Measurements from ENCODE around the gene RGMA.

Gene RGMA

GRCh38 chr15:93017526-93017925 lies 71.5 kb downstream of the RGMA start:
- no peak for DNase-seq (ENCODE audit: low read depth in 3 of 3)

- no peak for DNase-seq (ENCODE audit: low read depth in 3 of 3)
These were observed 76.2 kb downstream of the RGMA start for GRCh38 chr15:93012786-93013185.

- DNase-seq (ENCODE audit: low read depth in 3 of 3): no peak
These were observed 81.0 kb downstream of the RGMA start for GRCh38 chr15:93007994-93008393.

GRCh38 chr15:93005133-93005532 lies 83.9 kb downstream of the RGMA start:
- DNase-seq (ENCODE audit: low read depth in 3 of 3): no peak

- DNase-seq (ENCODE audit: low read depth in 3 of 3): no peak
These were observed 87.1 kb downstream of the RGMA start for GRCh38 chr15:93001881-93002280.

- DNase-seq (ENCODE audit: low read depth in 3 of 3): no peak
These were observed 87.9 kb downstream of the RGMA start for GRCh38 chr15:93001156-93001555.

GRCh38 chr15:92997821-92998220 lies 91.2 kb downstream of the RGMA start:
- no peak for DNase-seq (ENCODE audit: low read depth in 3 of 3)

GRCh38 chr15:92992720-92993119 lies 96.3 kb downstream of the RGMA start:
- no peak for DNase-seq (ENCODE audit: low read depth in 3 of 3)

- DNase-seq (ENCODE audit: low read depth in 3 of 3): no peak
These were observed 99.0 kb downstream of the RGMA start for GRCh38 chr15:92990031-92990430.

- no peak for DNase-seq (ENCODE audit: low read depth in 3 of 3)
These were observed 99.5 kb downstream of the RGMA start for GRCh38 chr15:92989470-92989869.
